Ishikawa (cell line): Measurements from ENCODE around the gene ZNF385D.

Source experiments
- CEBPB ChIP-seq: IDR thresholded peaks from 2 replicates; pipeline ENCODE4 v1.6.1; 2012
- CREB1 ChIP-seq: IDR thresholded peaks from 2 replicates; pipeline ENCODE4 v1.6.1; 2012; ENCODE audit warnings: low read depth
- EGR1 ChIP-seq: IDR thresholded peaks from 2 replicates; pipeline ENCODE4 v1.6.1; 2012
- EP300 ChIP-seq: IDR thresholded peaks from 2 replicates; pipeline ENCODE4 v1.6.1; 2012; ENCODE audit warnings: borderline replicate concordance
- FOXM1 ChIP-seq: IDR thresholded peaks from 2 replicates; pipeline ENCODE4 v1.6.1; 2012; ENCODE audit warnings: low read depth, borderline replicate concordance
- MAX ChIP-seq: IDR thresholded peaks from 2 replicates; pipeline ENCODE4 v1.6.1; 2012
- NFIC ChIP-seq: IDR thresholded peaks from 2 replicates; pipeline ENCODE4 v1.6.1; 2012
- RAD21 ChIP-seq: IDR thresholded peaks from 2 replicates; pipeline ENCODE4 v1.6.1; 2012; ENCODE audit warnings: low read depth
- REST ChIP-seq: IDR thresholded peaks from 2 replicates; pipeline ENCODE4 v1.6.1; 2012; ENCODE audit warnings: low read depth, mild to moderate bottlenecking
- TAF1 ChIP-seq: IDR thresholded peaks from 2 replicates; pipeline ENCODE4 v1.6.1; 2012; ENCODE audit warnings: low read depth, mild to moderate bottlenecking
- TCF12 ChIP-seq: IDR thresholded peaks from 2 replicates; pipeline ENCODE4 v1.6.1; 2012; ENCODE audit warnings: low read depth
- TEAD4 ChIP-seq: IDR thresholded peaks from 2 replicates; pipeline ENCODE4 v1.6.1; 2012
- YY1 ChIP-seq: IDR thresholded peaks from 2 replicates; pipeline ENCODE4 v1.6.1; 2012; ENCODE audit warnings: low read depth
- ZBTB7A ChIP-seq: IDR thresholded peaks from 2 replicates; pipeline ENCODE4 v1.6.1; 2012; ENCODE audit warnings: low read depth
- TF ChIP-seq, protein P1 (sequence below): IDR thresholded peaks from 2 replicates; pipeline ENCODE4 v1.6.1; 2012

The ZNF385D gene

GRCh38 chr3:21754839-21755238 lies 3.8 kb upstream of the ZNF385D start:
- TF ChIP-seq EP300 (no peak), TCF12 (no peak), YY1 (no peak), CEBPB (no peak), REST (no peak), ZBTB7A (no peak), NFIC (no peak), TEAD4 (no peak), RAD21 (no peak), FOXM1 (no peak), TAF1 (no peak), MAX (no peak)
- TF ChIP-seq, protein P1, sequence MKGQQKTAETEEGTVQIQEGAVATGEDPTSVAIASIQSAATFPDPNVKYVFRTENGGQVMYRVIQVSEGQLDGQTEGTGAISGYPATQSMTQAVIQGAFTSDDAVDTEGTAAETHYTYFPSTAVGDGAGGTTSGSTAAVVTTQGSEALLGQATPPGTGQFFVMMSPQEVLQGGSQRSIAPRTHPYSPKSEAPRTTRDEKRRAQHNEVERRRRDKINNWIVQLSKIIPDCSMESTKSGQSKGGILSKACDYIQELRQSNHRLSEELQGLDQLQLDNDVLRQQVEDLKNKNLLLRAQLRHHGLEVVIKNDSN: no peak

DNA sequence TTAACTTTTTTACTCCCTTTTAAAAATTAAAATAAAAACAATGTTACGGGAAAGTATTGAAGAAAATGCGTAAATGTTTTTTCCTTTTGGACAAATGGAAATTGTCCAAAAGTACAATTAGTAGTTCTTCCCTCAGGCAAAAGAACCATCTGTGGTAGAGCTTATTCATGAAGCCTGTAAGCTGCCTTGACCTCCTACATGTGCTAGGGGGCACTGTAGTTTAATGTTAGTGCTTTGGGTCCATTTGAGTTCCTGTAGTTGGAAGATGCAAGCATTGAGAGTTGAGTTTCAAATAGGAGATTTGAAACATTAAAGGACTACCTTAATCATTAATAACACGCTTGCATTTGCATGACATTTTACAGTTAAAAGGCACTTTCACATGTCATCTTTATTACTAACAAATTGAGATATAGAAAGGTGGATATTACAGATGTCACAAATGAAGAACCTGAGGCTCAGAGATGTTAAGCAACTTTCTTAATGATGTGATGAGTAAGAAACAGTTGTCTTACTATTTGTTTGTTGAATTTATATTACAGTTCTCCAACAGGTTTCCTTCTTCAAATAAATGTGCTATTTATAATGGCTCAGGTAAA lies 1.8 kb upstream of the ZNF385D start:
- TF ChIP-seq RAD21 (peak; percentile 57), YY1 (no peak)

DNA sequence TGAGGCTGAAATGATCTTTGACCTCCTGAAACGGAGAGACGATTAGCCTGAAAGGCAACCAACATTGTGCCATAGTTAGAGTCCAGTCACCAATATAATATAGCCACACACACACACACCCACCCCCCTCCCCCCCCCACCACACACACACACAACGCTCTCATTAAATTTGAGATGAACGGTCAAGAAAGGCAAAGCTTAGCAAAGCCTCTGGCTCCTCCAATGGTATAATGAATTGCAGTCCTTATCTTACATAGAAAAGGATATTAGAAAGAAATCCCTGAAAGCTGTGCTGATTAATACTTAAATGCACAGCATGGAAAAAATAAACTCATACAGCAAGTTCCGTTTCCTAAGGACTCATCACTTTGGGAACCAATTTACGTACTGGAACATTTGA lies 876 bp upstream of the ZNF385D start:
- TF ChIP-seq CREB1 (no peak), EGR1 (no peak), RAD21 (no peak), REST (no peak), TEAD4 (no peak), MAX (no peak), TAF1 (no peak), ZBTB7A (no peak), NFIC (no peak)
- TF ChIP-seq, protein P1: no peak

GRCh38 chr3:21750080-21750696 lies 822 bp downstream of the ZNF385D start:
- TF ChIP-seq EP300 (no peak), CEBPB (no peak), FOXM1 (no peak), ZBTB7A (no peak), MAX (no peak), CREB1 (no peak), TCF12 (no peak), EGR1 (no peak), TEAD4 (no peak), RAD21 (no peak), NFIC (no peak), YY1 (no peak), REST (no peak), TAF1 (no peak)
- TF ChIP-seq, protein P1: no peak
